Measurements from ENCODE around the gene RNF26. TPM values are rescaled to one million over a fixed set of nuclear protein-coding genes. Genes with fewer than 3 reads are reported as not detected.

The RNF26 gene
- total and polyA plus RNA-seq, 2 of the 13 experiments (the other 11 are each of a cell fraction or from before 2014, with no cell fraction given), result 11.9 to 26.3 TPM

DNA sequence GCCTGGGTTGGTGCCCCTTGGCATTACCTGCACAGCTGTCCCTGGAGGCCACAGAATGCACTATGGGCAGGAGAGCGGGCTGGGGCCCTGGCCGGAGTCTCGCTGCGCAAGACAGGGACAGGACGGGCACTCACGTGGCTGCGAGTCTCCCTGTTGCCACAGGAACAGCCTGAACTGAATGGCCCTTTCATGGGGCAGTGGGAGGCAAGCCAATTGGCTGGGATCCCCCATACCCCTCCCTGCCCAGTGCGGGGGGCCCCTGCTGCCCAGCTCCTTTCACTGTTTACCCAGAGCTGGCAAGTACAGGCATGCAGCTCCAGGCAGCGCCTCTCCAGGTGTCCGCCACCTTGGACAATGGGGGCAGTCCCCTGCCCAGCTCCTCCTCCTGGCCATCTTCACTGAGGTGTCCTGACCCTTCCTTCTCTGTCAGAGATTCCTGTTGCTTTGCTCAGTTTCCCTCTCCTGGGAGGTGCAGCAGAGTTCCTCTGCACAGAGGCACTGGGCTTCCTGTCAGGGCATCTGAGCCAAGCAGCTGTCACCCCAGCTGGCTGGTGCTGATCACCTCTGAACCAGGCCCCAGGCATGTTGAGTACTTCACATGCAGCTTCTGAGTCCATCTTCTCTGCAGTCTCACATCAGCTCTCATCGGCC lies 42.0 kb downstream of the RNF26 start (continued):
- TF ChIP-seq ZNF883 (CRISPR knock-in tag; IDR thresholded peaks at IDR 0.05; ENCODE audit: not compliant biosample characterization), result no peak
- TF ChIP-seq, protein P1, sequence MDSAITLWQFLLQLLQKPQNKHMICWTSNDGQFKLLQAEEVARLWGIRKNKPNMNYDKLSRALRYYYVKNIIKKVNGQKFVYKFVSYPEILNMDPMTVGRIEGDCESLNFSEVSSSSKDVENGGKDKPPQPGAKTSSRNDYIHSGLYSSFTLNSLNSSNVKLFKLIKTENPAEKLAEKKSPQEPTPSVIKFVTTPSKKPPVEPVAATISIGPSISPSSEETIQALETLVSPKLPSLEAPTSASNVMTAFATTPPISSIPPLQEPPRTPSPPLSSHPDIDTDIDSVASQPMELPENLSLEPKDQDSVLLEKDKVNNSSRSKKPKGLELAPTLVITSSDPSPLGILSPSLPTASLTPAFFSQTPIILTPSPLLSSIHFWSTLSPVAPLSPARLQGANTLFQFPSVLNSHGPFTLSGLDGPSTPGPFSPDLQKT (CRISPR knock-in tag; IDR thresholded peaks at IDR 0.05; ENCODE audit: borderline replicate concordance), result no peak
- TF ChIP-seq BORCS8-MEF2B (CRISPR knock-in tag; IDR thresholded peaks at IDR 0.05), result no peak
- peak; percentile 50; the same call in 1 of the 2 replicates for TF ChIP-seq ZNF350 (CRISPR knock-in tag; IDR thresholded peaks at IDR 0.05; ENCODE audit: borderline replicate concordance, low read depth)
- no peak for TF ChIP-seq ZNF567 (CRISPR knock-in tag; IDR thresholded peaks at IDR 0.05; ENCODE audit: borderline replicate concordance)
- TF ChIP-seq, protein P2, sequence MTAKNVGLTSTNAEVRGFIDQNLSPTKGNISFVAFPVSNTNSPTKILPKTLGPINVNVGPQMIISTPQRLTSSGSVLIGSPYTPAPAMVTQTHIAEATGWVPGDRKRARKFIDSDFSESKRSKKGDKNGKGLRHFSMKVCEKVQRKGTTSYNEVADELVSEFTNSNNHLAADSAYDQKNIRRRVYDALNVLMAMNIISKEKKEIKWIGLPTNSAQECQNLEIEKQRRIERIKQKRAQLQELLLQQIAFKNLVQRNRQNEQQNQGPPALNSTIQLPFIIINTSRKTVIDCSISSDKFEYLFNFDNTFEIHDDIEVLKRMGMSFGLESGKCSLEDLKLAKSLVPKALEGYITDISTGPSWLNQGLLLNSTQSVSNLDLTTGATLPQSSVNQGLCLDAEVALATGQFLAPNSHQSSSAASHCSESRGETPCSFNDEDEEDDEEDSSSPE (CRISPR knock-in tag; IDR thresholded peaks at IDR 0.05), result no peak; the same call in 1 of the 2 replicates
- TF ChIP-seq ZNF839 (CRISPR knock-in tag; IDR thresholded peaks at IDR 0.05; ENCODE audit: borderline replicate concordance), result no peak
- TF ChIP-seq ARNT (IDR thresholded peaks at IDR 0.05), result no peak
- TF ChIP-seq, protein P3, sequence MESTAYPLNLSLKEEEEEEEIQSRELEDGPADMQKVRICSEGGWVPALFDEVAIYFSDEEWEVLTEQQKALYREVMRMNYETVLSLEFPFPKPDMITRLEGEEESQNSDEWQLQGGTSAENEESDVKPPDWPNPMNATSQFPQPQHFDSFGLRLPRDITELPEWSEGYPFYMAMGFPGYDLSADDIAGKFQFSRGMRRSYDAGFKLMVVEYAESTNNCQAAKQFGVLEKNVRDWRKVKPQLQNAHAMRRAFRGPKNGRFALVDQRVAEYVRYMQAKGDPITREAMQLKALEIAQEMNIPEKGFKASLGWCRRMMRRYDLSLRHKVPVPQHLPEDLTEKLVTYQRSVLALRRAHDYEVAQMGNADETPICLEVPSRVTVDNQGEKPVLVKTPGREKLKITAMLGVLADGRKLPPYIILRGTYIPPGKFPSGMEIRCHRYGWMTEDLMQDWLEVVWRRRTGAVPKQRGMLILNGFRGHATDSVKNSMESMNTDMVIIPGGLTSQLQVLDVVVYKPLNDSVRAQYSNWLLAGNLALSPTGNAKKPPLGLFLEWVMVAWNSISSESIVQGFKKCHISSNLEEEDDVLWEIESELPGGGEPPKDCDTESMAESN (CRISPR knock-in tag; conservative IDR thresholded peaks at IDR 0.05), result no peak
- TF ChIP-seq, protein P4, sequence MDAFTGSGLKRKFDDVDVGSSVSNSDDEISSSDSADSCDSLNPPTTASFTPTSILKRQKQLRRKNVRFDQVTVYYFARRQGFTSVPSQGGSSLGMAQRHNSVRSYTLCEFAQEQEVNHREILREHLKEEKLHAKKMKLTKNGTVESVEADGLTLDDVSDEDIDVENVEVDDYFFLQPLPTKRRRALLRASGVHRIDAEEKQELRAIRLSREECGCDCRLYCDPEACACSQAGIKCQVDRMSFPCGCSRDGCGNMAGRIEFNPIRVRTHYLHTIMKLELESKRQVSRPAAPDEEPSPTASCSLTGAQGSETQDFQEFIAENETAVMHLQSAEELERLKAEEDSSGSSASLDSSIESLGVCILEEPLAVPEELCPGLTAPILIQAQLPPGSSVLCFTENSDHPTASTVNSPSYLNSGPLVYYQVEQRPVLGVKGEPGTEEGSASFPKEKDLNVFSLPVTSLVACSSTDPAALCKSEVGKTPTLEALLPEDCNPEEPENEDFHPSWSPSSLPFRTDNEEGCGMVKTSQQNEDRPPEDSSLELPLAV (CRISPR knock-in tag; conservative IDR thresholded peaks at IDR 0.05; ENCODE audit: low read depth), result no peak
- TF ChIP-seq KDM5A (IDR thresholded peaks at IDR 0.05; ENCODE audit: borderline replicate concordance, low read length), result no peak
- TF ChIP-seq PPARG (CRISPR knock-in tag; conservative IDR thresholded peaks at IDR 0.05), result no peak
- peak; percentile 35; the same call in 1 of the 2 replicates for TF ChIP-seq SP5 (CRISPR knock-in tag; IDR thresholded peaks at IDR 0.05; ENCODE audit: borderline replicate concordance, low read depth)
- no peak; the same call in 1 of the 2 replicates for TF ChIP-seq PHF21A (CRISPR knock-in tag; IDR thresholded peaks at IDR 0.05)
- TF ChIP-seq ELF1 (CRISPR knock-in tag; IDR thresholded peaks at IDR 0.05), result 0 out of 2 replicates have a peak, but pooled peaks have one; percentile 26
- no peak for TF ChIP-seq POLR2AphosphoS2 (IDR thresholded peaks at IDR 0.05; ENCODE audit: low read depth, low read length)
- TF ChIP-seq SIN3B (IDR thresholded peaks at IDR 0.05; ENCODE audit: low read length), result no peak
- no peak for TF ChIP-seq ZNF737 (CRISPR knock-in tag; IDR thresholded peaks at IDR 0.05; ENCODE audit: borderline replicate concordance)
- TF ChIP-seq YY1 (IDR thresholded peaks at IDR 0.05; ENCODE audit: insufficient read depth, insufficient replicate concordance, low read depth, low read length), result no peak
- no peak for TF ChIP-seq ZNF577 (CRISPR knock-in tag; IDR thresholded peaks at IDR 0.05; ENCODE audit: borderline replicate concordance, low read depth)
- no peak for TF ChIP-seq MIER3 (CRISPR knock-in tag; IDR thresholded peaks at IDR 0.05; ENCODE audit: borderline replicate concordance)
- TF ChIP-seq ZNF468 (CRISPR knock-in tag; IDR thresholded peaks at IDR 0.05), result no peak
- no peak for TF ChIP-seq GPN1 (CRISPR knock-in tag; IDR thresholded peaks at IDR 0.05; ENCODE audit: borderline replicate concordance)
- TF ChIP-seq ZNF317 (CRISPR knock-in tag; IDR thresholded peaks at IDR 0.05), result no peak
